A549 treated with CpdA at 1 μM for 4 hours (cell line): ENCODE measurements around the gene CYP2A7. TPM values are rescaled to one million over a fixed set of nuclear protein-coding genes. Genes with fewer than 3 reads are reported as not detected.

Experiments
- total RNA-seq: library from RNA; stranded (reverse); fragments of 200-300 nt; extraction: Qiagen RNA extraction; gene quantifications from 5 replicates; pipeline ENCODE4 v1.2.3, GENCODE V29; 2022; ENCODE audit warnings: low read depth

Gene CYP2A7, protein sequence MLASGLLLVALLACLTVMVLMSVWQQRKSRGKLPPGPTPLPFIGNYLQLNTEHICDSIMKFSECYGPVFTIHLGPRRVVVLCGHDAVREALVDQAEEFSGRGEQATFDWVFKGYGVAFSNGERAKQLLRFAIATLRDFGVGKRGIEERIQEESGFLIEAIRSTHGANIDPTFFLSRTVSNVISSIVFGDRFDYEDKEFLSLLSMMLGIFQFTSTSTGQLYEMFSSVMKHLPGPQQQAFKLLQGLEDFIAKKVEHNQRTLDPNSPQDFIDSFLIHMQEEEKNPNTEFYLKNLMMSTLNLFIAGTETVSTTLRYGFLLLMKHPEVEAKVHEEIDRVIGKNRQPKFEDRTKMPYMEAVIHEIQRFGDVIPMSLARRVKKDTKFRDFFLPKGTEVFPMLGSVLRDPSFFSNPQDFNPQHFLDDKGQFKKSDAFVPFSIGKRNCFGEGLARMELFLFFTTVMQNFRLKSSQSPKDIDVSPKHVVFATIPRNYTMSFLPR
- total RNA-seq: not detected in 5 replicates

DNA sequence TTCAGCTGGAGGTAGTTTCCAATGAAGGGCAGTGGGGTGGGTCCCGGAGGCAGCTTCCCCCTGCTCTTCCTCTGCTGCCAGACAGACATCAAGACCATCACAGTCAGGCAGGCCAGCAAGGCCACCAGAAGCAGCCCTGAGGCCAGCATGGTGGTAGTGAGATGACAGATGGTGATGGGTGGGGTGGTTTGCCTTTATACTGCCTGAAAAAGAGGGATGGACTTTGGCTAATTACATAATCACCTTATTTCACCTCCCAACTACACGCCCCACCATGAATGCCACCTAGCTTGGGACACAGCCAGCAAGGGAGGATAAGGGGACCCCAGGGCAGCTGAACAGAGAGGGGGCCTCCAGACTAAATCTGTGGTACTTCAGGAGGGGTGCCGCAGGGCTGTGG is at the start of gene CYP2A7:
CYP2A7 (minus strand) TSS at position 170 of the 400 bp plus-strand sequence; CDS start at position 149, 21 bp downstream.

DNA sequence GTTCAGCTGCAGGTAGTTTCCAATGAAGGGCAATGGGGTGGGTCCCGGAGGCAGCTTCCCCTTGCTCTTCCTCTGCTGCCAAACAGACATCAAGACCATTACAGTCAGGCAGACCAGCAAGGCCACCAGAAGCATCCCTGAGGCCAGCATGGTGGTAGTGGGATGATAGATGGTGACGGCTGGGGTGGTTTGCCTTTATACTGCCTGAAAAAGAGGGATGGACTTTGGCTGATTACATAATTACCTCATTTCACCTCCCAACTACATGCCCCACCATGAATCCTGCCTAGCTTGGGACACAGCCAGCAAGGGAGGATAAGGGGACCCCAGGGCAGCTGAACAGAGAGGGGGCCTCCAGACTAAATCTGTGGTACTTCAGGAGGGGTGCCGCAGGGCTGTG is 31.8 kb downstream of the CYP2A7 start, which contains the start of gene CYP2A6:
CYP2A6 (minus strand) TSS at position 171 of the 400 bp plus-strand sequence; CDS start at position 150, 21 bp downstream.

Other genes with a start within 250 kb of the CYP2A7 start
- 50.2 to 67.7 TPM (median 56.5 TPM) in 5 replicates for gene NUMBL, start 191.6 kb downstream of the CYP2A7 start, total RNA-seq
- gene COQ8B, start 165.3 kb downstream of the CYP2A7 start, total RNA-seq: 62.8 to 73.6 TPM (median 64.7 TPM) in 5 replicates
- gene ITPKC, start 165.1 kb downstream of the CYP2A7 start, total RNA-seq: 15.6 to 19.0 TPM (median 18.5 TPM) in 5 replicates
- 16.2 to 22.4 TPM (median 17.8 TPM) in 5 replicates for gene ACTMAP, start 131.8 kb downstream of the CYP2A7 start, total RNA-seq
- gene SNRPA, start 131.0 kb downstream of the CYP2A7 start, total RNA-seq: 155 to 196 TPM (median 163 TPM) in 5 replicates
- 0.33 to 0.64 TPM in 2 of 5 replicates, not detected in the others for gene MIA, start 106.7 kb downstream of the CYP2A7 start, total RNA-seq
- gene RAB4B, start 104.0 kb downstream of the CYP2A7 start, total RNA-seq: 10.8 to 21.0 TPM (median 18.1 TPM) in 5 replicates
- 67.7 to 83.5 TPM (median 83.2 TPM) in 5 replicates for gene EGLN2, start 83.0 kb downstream of the CYP2A7 start, total RNA-seq
- gene CYP2A6, start 31.8 kb downstream of the CYP2A7 start, total RNA-seq: 0.07 TPM in 1 of 5 replicates, not detected in the others
- gene CYP2B6, start 109.1 kb upstream of the CYP2A7 start, total RNA-seq: 0.07 to 0.08 TPM in 2 of 5 replicates, not detected in the others
- gene CYP2A13, start 206.2 kb upstream of the CYP2A7 start, total RNA-seq: not detected in 5 replicates
- gene CYP2F1, start 232.2 kb upstream of the CYP2A7 start, total RNA-seq: not detected in 5 replicates